ENCODE results near the gene NSUN6.

GRCh38 chr10:18528292-18528691, 123.1 kb downstream of the NSUN6 start:
- no peak for TF ChIP-seq GATA2 (IDR thresholded peaks at IDR 0.05; ENCODE audit: low read depth, low read length)
- no peak for TF ChIP-seq GATA3 (IDR thresholded peaks at IDR 0.05; ENCODE audit: low read depth, low read length)
